Stimulated activated CD8-positive, alpha-beta memory T cell treated with anti-CD3 and anti-CD28 coated beads, Interleukin-12 subunit alpha, Interleukin-12 subunit beta, amount 100 ng/mL, for 24 hours (primary cell): Measurements from ENCODE around the gene KRTAP12-3.
"Not testable (repeated sequence)": the region's sequence is repeated elsewhere in the genome, so short reads cannot be mapped to it uniquely, and the experiment has no call there.

ENCODE experiments used
- DNase-seq: peaks from one replicate; pipeline ENCODE4 v3.0.0-alpha.2; 2020; ENCODE audit errors: extremely low read depth

The KRTAP12-3 gene, protein sequence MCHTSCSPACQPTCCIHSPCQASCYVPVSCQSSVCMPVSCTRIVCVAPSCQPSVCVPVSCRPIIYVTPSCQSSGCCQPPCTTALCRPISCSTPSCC

DNA sequence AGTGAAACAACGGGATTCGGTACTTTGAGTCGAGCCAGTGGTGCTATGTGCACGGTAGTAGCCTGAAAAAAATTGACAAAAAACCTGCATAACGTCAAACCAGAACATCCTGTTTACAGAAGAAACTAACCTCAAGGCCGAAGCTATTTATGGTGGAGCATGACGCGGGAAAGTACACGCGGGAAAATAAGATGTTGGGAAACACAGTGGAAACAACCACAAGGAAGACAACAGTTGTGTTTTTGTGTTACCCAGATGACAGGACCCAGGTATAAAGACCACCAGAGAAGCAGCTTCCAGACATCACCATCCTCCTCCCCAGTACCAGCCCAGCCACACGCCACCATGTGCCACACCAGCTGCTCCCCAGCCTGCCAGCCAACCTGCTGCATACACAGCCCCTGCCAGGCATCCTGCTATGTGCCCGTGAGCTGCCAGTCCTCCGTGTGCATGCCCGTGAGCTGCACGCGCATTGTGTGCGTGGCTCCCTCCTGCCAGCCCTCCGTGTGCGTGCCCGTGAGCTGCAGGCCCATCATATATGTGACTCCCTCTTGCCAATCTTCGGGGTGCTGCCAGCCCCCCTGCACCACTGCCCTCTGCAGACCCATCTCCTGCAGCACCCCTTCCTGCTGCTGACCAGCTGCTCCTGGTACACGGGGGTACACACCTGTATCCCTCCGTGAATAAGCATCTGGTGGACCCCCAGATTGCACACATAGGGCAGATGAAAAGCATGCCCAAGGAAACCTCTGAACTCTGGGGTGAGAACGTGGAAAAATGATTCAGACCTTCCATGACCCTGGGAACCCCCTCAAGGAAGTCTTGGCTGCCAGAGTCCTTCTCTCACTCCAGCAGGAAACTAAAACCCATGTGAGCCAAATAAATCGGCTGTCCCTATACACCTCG, at the start of gene KRTAP12-3:
Gene KRTAP12-3 (plus strand): TSS at position 298 of the 906 bp plus-strand sequence. CDS start 48 bp downstream, at position 346.
- no peak for DNase-seq

DNA sequence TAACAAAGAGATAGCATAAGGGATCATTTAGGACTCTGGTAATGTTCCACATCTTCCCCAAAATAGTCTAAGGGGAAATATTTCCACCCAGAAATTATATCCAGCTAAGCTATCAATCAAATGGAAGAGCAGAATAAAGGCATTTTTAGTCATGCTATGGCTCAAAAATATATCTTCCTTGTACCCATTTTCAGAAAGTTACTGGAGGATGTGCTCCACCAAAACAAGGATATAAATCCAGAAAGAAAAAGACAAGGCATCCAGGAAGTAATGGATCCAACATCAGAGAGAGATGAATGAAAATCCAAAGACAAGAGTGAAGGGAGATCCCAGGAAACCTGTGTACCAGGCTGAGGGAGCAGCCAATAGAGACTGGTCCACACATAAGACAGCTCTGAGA, 48.5 kb upstream of the KRTAP12-3 start:
- DNase-seq: no peak

DNA sequence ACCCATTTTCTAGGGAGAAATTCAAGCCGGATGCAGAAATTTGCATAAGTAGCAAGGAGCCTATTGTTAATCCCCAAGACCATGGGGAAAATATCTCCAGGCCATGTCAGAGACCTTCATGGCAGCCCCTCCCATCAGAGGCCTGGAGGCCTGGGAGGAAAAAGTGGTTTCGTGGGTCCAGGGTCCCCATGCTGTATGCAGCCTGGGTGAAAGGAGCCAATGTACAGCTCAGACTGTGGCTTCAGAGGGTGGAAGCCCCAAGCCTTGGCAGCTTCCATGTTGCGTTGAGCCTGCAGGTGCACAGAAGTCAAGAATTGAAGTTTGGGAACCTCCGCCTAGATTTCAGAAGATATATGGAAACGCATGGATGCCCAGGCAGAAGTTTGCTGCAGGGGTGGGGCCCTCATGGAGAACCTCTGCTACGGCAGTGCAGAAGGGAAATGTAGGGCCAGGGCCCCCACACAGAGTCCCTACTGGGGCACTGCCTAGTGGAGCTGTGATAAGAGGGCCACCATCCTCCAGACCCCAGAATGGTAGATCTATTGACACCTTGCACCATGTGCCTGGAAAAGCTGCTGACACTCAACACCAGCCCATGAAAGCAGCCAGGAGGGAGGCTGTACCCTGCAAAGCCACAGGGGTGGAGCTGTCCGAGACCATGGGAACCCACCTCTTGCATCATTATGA, 47.4 kb upstream of the KRTAP12-3 start:
- not testable (repeated sequence) for DNase-seq

DNA sequence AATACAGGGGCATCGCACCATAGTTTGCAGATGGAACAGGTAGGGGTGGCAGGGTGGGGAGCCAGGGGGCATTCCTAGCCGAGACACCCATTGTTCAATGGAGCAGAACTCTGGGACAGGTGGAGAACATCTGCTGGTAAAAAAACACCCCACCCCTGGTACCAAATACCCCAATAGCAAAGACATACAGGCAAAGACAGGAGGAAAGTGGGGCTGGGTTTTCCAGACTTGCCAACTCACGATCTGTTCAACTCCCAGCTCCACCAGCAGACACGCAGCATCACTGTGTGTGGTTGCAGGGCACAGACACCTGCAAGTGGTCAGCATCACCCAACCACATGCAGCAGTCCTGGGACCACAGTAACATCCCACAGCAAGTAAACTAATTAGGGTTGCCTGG, 46.2 kb upstream of the KRTAP12-3 start:
- no peak for DNase-seq

DNA sequence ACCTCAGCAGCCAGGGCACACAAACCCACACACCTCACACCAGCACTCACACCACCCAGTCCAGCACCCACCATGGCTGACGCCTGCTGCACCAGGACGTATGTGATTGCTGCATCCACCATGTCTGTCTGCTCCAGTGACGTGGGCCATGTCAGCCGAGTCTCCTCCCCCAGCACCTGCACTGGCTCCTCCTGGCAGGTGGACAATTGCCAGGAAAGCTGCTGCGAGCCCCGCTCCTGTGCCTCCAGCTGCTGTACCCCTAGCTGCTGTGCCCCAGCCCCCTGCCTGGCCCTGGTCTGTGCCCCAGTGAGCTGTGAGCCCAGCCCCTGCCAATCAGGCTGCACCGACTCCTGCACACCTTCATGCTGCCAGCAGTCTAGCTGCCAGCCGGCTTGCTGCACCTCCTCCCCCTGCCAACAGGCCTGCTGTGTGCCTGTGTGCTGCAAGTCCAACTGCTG, 45.7 kb upstream of the KRTAP12-3 start, which contains the start of gene KRTAP10-8:
Gene KRTAP10-8 (plus strand): TSS at position 51 of the 458 bp plus-strand sequence. CDS start 22 bp downstream, at position 73.
- DNase-seq: no peak

DNA sequence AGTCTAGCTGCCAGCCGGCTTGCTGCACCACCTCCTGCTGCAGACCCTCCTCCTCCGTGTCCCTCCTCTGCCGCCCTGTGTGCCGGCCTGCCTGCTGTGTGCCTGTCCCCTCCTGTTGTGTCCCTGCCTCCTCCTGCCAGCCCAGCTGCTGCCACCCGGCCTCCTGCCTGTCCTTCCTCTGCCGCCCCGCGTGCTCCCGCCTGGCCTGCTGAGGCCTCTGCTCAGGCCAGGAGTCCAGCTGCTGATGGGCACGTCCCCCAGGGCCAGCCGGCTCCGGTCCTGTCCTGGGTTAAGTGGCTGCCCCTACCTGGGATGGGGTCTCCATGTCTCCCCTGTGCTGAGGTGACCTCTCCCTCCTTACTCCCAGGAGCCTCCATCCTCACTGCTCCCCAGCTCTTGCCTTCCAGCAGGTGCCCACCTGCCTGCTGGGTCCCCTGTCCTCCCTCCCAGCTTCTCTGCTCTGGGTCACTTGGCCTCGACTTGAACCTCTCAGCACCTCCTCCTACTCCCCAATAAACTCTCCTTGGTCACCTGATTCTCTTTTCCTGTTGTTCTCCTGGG, 45.0 kb upstream of the KRTAP12-3 start:
- no peak for DNase-seq

DNA sequence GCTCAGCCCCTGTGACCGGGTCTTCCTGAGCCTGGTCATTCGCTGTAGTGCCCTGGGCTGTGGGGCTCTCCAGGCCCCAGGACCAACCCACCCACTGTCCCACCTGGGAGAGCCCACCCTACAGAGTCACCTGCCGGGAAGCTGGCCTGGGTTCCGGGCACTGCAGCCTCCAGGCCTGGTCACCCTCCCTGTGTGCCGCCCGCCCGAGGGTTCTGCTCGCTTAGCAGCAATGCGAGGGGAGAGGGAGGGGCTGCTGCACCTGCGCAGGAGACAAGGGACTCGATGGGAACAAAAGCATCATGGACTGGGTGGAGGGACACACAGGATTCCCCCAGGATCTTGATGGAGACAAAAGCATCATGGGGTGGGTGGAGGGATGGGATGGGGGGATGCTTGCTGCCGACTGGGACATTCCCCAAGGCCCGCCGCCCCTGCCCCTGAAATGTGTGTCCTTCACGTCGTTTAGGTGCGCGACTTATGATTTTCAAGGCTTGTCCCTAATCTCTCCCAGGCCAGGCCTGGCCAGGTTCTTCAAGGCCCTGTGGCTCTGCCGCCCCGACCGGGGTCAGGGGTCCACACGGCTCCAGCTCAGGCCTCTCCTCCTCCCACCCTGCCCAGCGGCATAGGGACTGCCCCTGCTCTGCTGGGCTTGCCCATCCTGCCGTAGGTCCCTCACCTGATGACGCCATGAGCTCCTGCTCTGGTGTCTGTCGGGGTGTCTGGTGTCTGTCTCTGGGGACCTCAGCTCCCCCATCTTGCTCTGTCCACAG, 44.2 kb upstream of the KRTAP12-3 start:
- DNase-seq: no peak

DNA sequence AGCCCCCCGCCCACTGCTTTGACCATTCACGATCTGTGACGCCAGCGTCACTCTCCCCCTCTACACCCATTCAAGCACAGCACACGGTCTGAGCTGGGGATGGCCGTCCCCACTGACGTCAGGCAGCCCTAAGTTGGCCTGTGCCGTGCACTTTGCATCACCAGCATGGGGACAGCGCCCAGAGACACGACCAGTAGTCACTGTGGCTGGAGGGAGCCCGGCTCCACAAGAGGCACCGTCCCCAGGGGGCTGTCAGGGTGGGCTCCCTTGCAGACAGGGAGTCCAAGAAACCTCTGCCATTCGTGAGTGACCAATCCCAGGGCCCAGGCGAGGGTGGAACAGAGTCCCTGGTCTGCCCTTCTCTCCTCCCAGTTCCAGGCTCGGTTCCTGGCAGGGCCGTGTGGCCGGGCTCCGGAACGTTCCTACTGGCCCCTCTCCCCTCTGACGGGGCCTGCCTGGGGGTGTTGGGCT, 43.5 kb upstream of the KRTAP12-3 start:
- no peak for DNase-seq

DNA sequence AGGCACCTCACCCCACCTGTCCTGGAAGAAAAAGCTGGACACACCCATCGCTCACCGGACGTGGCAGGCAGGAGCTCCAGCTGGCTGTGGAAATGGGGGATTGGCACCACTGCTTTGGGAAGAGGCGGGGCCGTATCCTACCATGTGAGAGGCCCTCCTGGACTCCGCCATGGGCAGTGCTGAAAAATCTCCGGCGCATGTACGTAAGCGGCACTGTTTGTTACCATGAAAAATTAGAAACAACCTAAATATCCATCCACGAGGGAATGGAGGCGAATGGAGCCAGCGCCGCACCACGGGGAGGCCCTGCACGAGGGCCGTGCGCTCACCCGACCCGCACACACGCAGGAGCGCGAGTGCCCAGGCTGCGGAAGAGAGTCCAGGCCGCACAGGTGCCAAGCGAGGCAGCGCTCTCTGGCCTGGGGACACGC, 42.8 kb upstream of the KRTAP12-3 start:
- DNase-seq: no peak

DNA sequence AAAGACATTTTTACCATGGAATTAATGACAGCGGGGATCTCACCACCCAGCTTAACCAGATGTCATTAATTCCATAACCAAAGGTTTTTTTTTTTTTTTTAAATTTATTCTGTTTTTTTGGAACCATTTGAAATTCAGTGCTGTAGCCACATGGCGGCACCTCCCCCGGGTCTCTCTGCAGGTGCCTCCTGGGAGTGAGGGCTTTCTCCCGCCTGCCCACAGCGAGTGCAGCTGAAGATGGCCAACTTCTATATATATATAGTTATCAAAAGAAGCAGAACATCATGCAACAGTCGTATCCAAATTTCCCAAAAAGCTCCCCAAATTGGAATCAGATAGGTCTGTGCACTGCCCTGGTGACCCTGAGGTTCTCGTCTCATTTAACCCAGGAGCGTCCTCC, 42.3 kb upstream of the KRTAP12-3 start:
- DNase-seq: no peak

DNA sequence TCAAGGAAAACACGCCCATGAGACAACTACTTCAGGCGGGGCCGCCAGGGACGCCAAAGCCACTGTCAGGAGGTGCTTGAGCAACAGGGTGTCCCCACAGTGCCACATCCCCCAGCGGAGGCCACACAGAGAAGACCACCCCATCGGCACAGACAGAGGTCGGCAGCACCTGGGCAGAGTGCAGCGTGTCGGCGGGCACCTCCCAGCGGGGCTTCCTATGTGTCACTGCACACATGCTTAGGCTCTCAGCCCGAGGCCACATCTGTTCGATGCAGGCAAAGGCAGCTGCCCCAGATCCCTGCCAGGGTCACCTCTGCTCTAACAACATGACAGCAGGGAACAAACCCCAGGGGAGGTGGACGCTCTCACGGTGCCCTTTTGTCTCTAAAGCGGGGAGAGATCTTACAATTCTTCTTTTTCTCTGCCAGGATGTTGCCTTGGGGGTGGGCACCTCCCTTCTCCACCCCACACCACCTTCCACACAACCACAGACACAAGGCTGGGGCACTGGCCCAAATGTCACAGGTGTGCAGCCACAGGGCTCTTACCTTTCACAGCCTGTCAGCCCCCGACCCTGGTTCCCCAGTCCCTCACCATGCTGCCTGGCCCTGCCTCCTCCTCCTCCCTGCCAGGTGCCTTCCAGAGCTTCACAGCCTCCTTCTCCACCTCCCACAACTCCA, 41.7 kb upstream of the KRTAP12-3 start:
- no peak for DNase-seq

DNA sequence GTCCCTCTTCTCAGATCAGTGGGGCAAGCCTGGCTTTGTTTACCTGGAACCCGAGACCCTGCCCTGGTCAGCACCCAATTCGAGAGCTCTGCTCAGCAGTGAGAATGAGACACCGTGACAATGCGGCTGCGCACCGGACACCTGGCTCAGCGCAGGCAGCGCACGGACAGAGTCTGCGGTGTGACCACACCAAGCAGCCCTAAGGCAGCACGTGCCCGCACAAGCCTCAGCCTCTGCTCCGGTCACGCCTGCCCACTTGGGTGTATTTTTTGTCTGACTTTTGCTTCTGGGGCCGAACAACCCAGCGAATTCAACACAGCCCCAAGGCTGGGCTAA, 41.2 kb upstream of the KRTAP12-3 start:
- no peak for DNase-seq

DNA sequence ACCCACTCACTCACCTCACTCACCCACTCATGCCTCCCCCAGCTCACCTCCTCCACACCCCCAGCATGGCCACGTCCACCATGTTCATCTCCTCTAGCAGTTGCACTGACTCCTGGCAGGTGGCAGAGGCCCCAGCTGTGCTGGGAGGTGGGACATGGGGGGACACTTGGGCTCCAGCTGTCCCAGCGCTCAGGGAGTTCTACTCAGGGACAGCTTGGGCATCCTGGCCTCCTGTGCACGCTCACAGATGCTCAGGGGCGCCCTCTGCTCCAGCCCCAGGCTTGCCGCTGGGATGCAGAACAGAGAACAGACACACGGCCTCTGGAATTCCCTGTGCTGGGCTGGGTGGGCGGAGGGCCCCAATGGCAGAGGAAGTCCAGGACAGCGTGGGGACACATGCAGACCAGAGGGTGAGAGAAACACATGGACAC, 40.6 kb upstream of the KRTAP12-3 start:
- DNase-seq: no peak

DNA sequence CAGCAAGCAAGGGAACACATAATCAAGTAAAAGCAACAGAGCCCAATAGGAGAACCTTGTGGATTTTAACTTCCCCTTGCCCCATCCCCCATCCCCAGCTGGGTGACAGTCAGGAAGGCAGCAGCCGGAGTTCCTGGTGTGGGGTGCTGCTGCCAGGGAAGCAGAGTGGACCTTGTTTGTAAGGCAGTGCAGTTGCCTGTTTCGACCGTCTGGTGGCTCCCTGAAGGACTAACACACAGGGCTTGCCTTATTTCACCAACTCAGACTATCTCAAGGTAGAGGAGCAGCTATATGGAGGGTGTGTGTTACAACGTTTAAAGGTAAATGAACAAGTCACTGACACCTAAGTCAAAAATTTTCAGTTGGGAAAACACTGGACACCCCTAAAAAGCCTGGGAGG, 39.2 kb upstream of the KRTAP12-3 start:
- DNase-seq: no peak

DNA sequence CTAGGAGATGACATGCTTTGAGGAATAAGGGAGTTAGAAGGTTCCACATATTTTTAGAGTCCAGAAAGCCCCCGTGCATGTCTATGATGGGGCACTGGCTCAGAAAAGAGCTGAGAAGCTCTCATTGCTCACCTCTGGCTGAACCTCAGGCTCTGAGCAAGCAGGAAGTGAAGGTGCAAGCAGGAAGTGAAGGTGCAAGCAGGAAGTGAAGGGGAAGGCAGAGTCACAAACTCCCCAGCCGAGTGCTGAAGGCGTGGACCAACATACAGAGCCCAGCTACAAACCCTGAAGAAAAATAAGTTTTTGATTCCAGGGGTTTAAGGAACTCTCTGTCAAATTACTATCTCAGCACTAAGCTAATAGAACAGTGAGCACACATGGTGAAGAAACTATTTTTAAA, 38.8 kb upstream of the KRTAP12-3 start:
- peak; percentile 12 for DNase-seq

DNA sequence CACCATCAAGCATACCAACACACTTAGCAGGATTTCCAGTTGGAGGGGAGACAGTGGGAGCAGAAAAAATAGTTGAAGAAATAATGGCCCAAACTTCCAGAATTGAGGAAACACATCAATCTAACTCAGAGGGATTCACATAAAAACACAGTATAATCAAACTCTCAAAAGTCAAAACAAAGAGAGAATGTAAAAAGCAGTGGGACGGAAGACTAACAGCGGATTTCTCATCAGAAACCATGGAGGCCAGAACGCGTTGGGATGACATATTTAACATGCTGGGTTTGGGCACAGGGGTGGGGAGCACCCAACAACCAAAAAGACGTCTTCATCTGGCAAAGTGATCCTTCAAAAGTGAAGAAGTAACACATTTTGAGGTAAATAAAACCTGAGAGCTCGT, 37.8 kb upstream of the KRTAP12-3 start:
- no peak for DNase-seq

DNA sequence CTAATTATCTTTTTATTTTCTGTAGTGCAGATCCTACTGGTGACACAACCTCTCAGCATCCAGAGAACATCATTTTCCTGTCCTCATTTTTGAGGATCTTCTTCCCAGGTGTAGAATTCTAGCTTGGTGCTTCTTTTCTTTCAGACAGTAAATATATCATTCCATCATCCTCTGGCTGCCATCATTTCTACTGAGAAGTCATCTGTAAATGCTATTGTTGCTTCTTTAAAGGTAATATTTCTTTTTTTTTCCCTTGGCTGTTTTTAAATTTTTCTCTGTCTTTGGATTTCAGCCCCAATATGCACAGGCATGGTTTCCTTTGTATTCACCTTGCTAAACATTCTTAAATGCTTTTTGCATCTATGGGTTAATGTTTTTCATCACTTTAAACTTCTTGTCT, 34.2 kb upstream of the KRTAP12-3 start:
- DNase-seq: no peak

DNA sequence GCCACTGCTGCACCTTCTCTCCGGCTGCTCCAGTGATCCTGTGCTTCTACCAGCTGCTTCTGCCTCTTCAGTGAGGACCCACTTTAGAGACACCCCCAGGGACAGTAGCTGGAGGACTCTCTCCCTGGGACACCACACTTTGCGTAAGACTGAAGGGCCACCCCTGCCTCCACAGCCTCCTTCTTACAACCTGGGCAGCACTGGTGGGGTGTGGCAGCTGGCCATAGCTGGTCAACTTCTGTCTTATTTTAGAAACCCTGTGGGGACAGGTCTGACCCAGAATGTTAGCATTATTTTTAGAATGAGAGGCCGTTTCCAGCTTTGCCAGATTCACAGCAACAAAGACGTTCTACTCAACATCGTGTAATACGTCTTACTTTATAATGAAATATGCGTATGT, 32.0 kb upstream of the KRTAP12-3 start:
- DNase-seq: no peak

DNA sequence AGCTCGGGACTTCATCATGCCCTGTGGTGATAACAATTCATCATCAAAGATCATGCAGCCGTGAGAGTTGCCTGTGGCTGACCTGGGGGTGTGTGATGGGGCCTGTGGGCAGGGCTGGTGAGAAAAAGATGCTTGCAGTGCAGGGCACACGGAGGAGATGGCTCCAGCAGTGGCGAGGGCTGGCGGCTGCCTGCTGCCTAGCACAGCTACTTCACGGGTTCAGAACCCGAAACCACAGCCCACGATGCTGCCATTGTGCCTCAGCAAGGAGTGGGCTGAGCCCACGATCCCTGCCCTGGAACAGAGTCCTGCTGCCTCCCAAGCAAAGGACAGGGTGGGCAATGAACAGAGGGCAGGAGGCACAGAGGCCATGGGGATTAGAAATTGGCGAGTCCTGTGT, 31.5 kb upstream of the KRTAP12-3 start:
- DNase-seq: no peak

DNA sequence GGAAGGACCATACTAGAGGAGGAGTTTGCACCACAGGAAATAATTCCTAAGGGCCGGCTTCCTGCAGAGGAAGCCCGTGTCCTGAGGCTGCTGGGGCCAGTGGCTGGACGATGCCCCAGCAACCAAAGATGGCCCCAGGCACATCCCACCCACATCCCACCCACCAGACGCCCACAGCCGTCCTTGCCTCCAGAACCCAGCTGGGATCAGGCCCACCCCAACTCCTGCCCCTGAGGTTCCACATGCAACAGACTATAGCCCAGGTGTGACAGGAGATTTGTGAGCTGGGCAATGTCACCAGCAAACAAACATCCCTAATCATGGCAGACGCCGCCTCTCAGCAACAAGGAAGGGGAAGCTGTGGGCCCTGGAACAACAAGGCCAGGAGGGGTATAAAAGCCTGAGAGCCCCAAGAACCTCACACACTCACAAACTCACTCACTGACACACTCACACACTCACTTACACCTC, 31.0 kb upstream of the KRTAP12-3 start, which contains the start of gene KRTAP10-9:
Gene KRTAP10-9 (plus strand): TSS at position 421 of the 471 bp plus-strand sequence. CDS start 79 bp downstream, outside the sequence.
- no peak for DNase-seq
